Kidney (tissue), 14 donors: ENCODE data around the gene SS18. TPM values are rescaled to one million over a fixed set of nuclear protein-coding genes. Genes with fewer than 3 reads are reported as not detected.

Experiments
- DNase-seq, 5 donors: peaks; one replicate each; pipeline ENCODE4 v3.0.0-alpha.2; 2013 to 2020
- FAIRE-seq: peaks from 2 replicates; lab custom pipeline; 2012; peaks lifted over from hg19 to GRCh38; lab: Jason Lieb, UNC
- H3K27ac ChIP-seq, 2 donors: one replicate each; pipeline ENCODE4 v1.7.0; 2013; ENCODE audit warnings: low read depth in 2 of 2, low read length in 2 of 2, inconsistent platforms in 1 of 2
- H3K27me3 ChIP-seq: one replicate; pipeline ENCODE4 v1.7.1; 2013; ENCODE audit warnings: low read length, inconsistent platforms; ENCODE audit not compliant: control insufficient read depth, insufficient read depth
- H3K36me3 ChIP-seq, 3 donors: one replicate each; pipeline versions ENCODE4 v1.7.0 to v1.7.1; 2013; ENCODE audit warnings: low read length in 3 of 3, control low read depth in 1 of 3, inconsistent platforms in 1 of 3; ENCODE audit not compliant: insufficient read depth in 3 of 3, control insufficient read depth in 2 of 3
- H3K4me1 ChIP-seq, 3 donors: one replicate each; pipeline versions ENCODE4 v1.7.0 to v1.7.1; 2013; ENCODE audit warnings: low read length in 3 of 3, inconsistent platforms in 1 of 3, low read depth in 1 of 3; ENCODE audit not compliant: control insufficient read depth in 2 of 3, insufficient read depth in 2 of 3
- H3K4me3 ChIP-seq, 3 donors: one replicate each; pipeline versions ENCODE4 v1.7.0 to v1.8.1; 2013; ENCODE audit warnings: low read length in 3 of 3, control low read depth in 1 of 3, inconsistent platforms in 1 of 3
- H3K9ac ChIP-seq, 3 donors: one replicate each; pipeline versions ENCODE4 v1.7.0 to v1.7.1; 2013; ENCODE audit warnings: low read length in 3 of 3, control low read depth in 1 of 3, inconsistent platforms in 1 of 3
- H3K9me3 ChIP-seq, 3 donors: one replicate each; pipeline versions ENCODE4 v1.7.0 to v1.7.1; 2013; ENCODE audit warnings: low read length in 3 of 3, control low read depth in 1 of 3, inconsistent platforms in 1 of 3; ENCODE audit not compliant: control insufficient read depth in 2 of 3, insufficient read depth in 1 of 3
- intact Hi-C: fragments of 100-400 bp; cut with DNase I; formaldehyde crosslinking; loops from one replicate; pipeline ENCODE4 v1.11.1; 2022
- polyA plus RNA-seq: library from polyadenylated mRNA; stranded (reverse); fragments of 350-450 nt; fragmentation: Illumina TruSeq; extraction: RNeasy Lipid Tissue Mini Kit (QIAGEN cat#74804); gene quantifications from one replicate; pipeline ENCODE4 v1.2.3, GENCODE V29; 2014; ENCODE audit warnings: low read depth, low replicate concordance; ENCODE audit not compliant: insufficient read depth
- total RNA-seq: library from RNA; stranded (reverse); fragmentation: NEBNext Ultra II Directional; extraction: Animal tissue kit (Norgen Biotek cat#: 25700); gene quantifications from one replicate; pipeline ENCODE4 v1.2.1, GENCODE V29; 2021
- TF ChIP-seq, protein P1 (sequence below): IDR thresholded peaks from 3 replicates; pipeline ENCODE4 v1.5.1; 2012; ENCODE audit warnings: mild to moderate bottlenecking, moderate library complexity, borderline replicate concordance; ENCODE audit not compliant: insufficient read depth; ENCODE audit errors: extremely low read depth
- donor health status: control.
- donor health status: control.
- donor health status: control.
- donor health status: control.
- donor health status: control.
- donor health status: DM: yes; HTN: yes; CAD: no.
- donor health status: Normal renal cell carcinoma (clear cell type).

SS18 gene
- total and polyA plus RNA-seq, 2 donors from 2014 or later = 43.2 to 89.6 TPM

DNA sequence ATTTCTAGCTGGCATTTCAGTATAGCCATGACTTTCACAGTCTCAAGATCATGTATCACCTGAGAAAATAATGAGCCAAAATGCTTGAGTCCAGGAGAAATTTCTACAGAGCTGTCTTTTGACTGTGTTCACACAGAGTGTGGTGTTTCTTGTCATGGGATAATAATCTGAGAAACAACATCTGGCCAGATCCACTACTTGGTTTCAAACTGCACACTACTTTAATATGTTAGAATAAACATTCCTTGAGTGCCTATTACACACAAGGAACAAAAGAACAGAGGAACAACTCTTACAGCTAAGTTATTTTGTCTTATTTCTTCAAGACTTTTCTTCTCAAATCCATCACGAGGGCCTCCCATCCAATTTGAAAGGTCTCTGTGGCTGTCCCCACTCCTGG lies 108.3 kb downstream of the SS18 start:
- Histone ChIP-seq H3K9ac (no peak overlapping the region), H3K27ac (no peak overlapping the region), H3K9me3 (no peaks in the 10 kb centered on the region), H3K4me1 (no peaks in the 10 kb centered on the region), H3K4me3 (no peak overlapping the region), H3K36me3 (no peaks in the 10 kb centered on the region), H3K27me3 (no peaks in the 10 kb centered on the region)
- FAIRE-seq (no peak), DNase-seq (peak in 2 of 5 donors; percentile 33 to 56)
- intact Hi-C loops = no loop called here
- TF ChIP-seq, protein P1, sequence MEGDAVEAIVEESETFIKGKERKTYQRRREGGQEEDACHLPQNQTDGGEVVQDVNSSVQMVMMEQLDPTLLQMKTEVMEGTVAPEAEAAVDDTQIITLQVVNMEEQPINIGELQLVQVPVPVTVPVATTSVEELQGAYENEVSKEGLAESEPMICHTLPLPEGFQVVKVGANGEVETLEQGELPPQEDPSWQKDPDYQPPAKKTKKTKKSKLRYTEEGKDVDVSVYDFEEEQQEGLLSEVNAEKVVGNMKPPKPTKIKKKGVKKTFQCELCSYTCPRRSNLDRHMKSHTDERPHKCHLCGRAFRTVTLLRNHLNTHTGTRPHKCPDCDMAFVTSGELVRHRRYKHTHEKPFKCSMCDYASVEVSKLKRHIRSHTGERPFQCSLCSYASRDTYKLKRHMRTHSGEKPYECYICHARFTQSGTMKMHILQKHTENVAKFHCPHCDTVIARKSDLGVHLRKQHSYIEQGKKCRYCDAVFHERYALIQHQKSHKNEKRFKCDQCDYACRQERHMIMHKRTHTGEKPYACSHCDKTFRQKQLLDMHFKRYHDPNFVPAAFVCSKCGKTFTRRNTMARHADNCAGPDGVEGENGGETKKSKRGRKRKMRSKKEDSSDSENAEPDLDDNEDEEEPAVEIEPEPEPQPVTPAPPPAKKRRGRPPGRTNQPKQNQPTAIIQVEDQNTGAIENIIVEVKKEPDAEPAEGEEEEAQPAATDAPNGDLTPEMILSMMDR = no peak

- TF ChIP-seq, protein P1 = no peak
- DNase-seq (no peak), FAIRE-seq (no peak)
- Histone ChIP-seq H3K4me1 (no peaks in the 10 kb centered on the region), H3K9ac (no peak overlapping the region), H3K9me3 (no peaks in the 10 kb centered on the region), H3K36me3 (no peaks in the 10 kb centered on the region), H3K4me3 (no peak overlapping the region), H3K27me3 (no peaks in the 10 kb centered on the region), H3K27ac (no peak overlapping the region)
- intact Hi-C loops = no loop called here
These were observed 110.9 kb downstream of the SS18 start for GRCh38 chr18:25979369-25980040.

- H3K9me3 ChIP-seq = peaks cover 0 to 3% (median 0%) of the 10 kb centered on the region in 3 donors
- H3K36me3 ChIP-seq = no peaks in the 10 kb centered on the region
- no peaks in the 10 kb centered on the region for H3K4me1 ChIP-seq
- no peaks in the 10 kb centered on the region for H3K27me3 ChIP-seq
- TF ChIP-seq, protein P1 = no peak
- no peak overlapping the region for H3K27ac ChIP-seq
- DNase-seq (no peak), FAIRE-seq (no peak)
- H3K9ac ChIP-seq = no peak overlapping the region
- no peak overlapping the region for H3K4me3 ChIP-seq
- intact Hi-C loops = no loop called here
These were observed 113.9 kb downstream of the SS18 start for GRCh38 chr18:25976554-25976953.
